Activated CD8-positive, alpha-beta memory T cell treated with anti-CD3 and anti-CD28 coated beads, Interleukin-2, amount 10 ng/mL, durations not matched to agents 7 days and 5 days (primary cell): Measurements from ENCODE around the gene CERS1. TPM values are rescaled to one million over a fixed set of nuclear protein-coding genes. Genes with fewer than 3 reads are reported as not detected.

Experiments used
- ATAC-seq: fragments of 150-1000 bp; cut with Tn5 transposase; one replicate; pipeline ENCODE4 v1.10.0; 2021; ENCODE audit warnings: moderate library complexity
- CTCF ChIA-PET: fragments of 350-600 bp; sonication (Branson Sonifier 250); formaldehyde crosslinking; loops from one replicate; lab custom pipeline; 2021; ENCODE audit warnings: antibody characterized with exemption; lab: Charles Lee
- DNase-seq: peaks from one replicate; pipeline ENCODE4 v3.0.0-alpha.2; 2020
- H3K27ac Mint-ChIP-seq: one replicate; pipeline ENCODE4 v1.8.0; 2021; ENCODE audit warnings: mild to moderate bottlenecking, mixed read lengths
- H3K27me3 Mint-ChIP-seq: one replicate; pipeline ENCODE4 v1.8.0; 2021; ENCODE audit warnings: mixed read lengths
- H3K36me3 Mint-ChIP-seq: one replicate; pipeline ENCODE4 v1.8.0; 2021; ENCODE audit warnings: mild to moderate bottlenecking, mixed read lengths
- H3K4me1 Mint-ChIP-seq: one replicate; pipeline ENCODE4 v1.8.0; 2021; ENCODE audit warnings: mixed read lengths
- H3K4me3 Mint-ChIP-seq: one replicate; pipeline ENCODE4 v1.8.0; 2021; ENCODE audit warnings: mild to moderate bottlenecking, moderate library complexity, mixed read lengths
- H3K9me3 Mint-ChIP-seq: one replicate; pipeline ENCODE4 v1.8.0; 2022; ENCODE audit warnings: low read depth, mixed read lengths
- total RNA-seq, 2 experiments: library from RNA; stranded (reverse); gene quantifications; one replicate each; pipeline ENCODE4 v1.2.3, GENCODE V29; 2021

CERS1 gene
- not detected for total RNA-seq

- CTCF ChIA-PET: no interaction called here
- Mint-ChIP-seq H3K4me1 (peaks cover 9% of the 10 kb centered on the region), H3K4me3 (no peak within 1 kb of the TSS), H3K27ac (no peak within 1 kb of the TSS), H3K9me3 (no peaks in the 10 kb centered on the region), H3K36me3 (peaks cover under 1% of the 10 kb centered on the region), H3K27me3 (peaks cover 30% of the 10 kb centered on the region)
- ATAC-seq: no peak
- DNase-seq: no peak
Measured at GRCh38 chr19:18895824-18896341, at the start of gene CERS1. CERS1 (minus strand) TSS chr19:18896158; CDS start chr19:18896072, 86 bp downstream.

GRCh38 chr19:18945297-18945696 is 49.3 kb upstream of the CERS1 start:
- peaks cover 25% of the 10 kb centered on the region for H3K27me3 Mint-ChIP-seq
- no peaks in the 10 kb centered on the region for H3K9me3 Mint-ChIP-seq
- no peaks in the 10 kb centered on the region for H3K36me3 Mint-ChIP-seq
- H3K4me1 Mint-ChIP-seq: peaks cover 5% of the 10 kb centered on the region
- no peak overlapping the region for H3K4me3 Mint-ChIP-seq
- H3K27ac Mint-ChIP-seq: no peak overlapping the region
- DNase-seq (no peak), ATAC-seq (no peak)
- CTCF ChIA-PET: no interaction called here

GRCh38 chr19:18943465-18943864 is 47.5 kb upstream of the CERS1 start:
- H3K4me3 Mint-ChIP-seq: no peak overlapping the region
- no peaks in the 10 kb centered on the region for H3K9me3 Mint-ChIP-seq
- DNase-seq (no peak), ATAC-seq (no peak)
- peaks cover 38% of the 10 kb centered on the region for H3K27me3 Mint-ChIP-seq
- H3K27ac Mint-ChIP-seq: no peak overlapping the region
- peaks cover 2% of the 10 kb centered on the region for H3K4me1 Mint-ChIP-seq
- no peaks in the 10 kb centered on the region for H3K36me3 Mint-ChIP-seq
- CTCF ChIA-PET: no interaction called here

GRCh38 chr19:18942692-18943091 is 46.7 kb upstream of the CERS1 start:
- DNase-seq (no peak), ATAC-seq (no peak)
- peaks cover 2% of the 10 kb centered on the region for H3K4me1 Mint-ChIP-seq
- no peaks in the 10 kb centered on the region for H3K9me3 Mint-ChIP-seq
- H3K27ac Mint-ChIP-seq: no peak overlapping the region
- peaks cover 39% of the 10 kb centered on the region for H3K27me3 Mint-ChIP-seq
- H3K36me3 Mint-ChIP-seq: no peaks in the 10 kb centered on the region
- CTCF ChIA-PET: no interaction called here
- H3K4me3 Mint-ChIP-seq: no peak overlapping the region

- Mint-ChIP-seq H3K9me3 (no peaks in the 10 kb centered on the region), H3K4me1 (peaks cover 2% of the 10 kb centered on the region), H3K27ac (no peak overlapping the region), H3K27me3 (peaks cover 40% of the 10 kb centered on the region), H3K36me3 (no peaks in the 10 kb centered on the region), H3K4me3 (no peak overlapping the region)
- DNase-seq: no peak
- CTCF ChIA-PET: no interaction called here
- no peak for ATAC-seq
Measured at GRCh38 chr19:18941628-18942354, 45.8 kb upstream of the CERS1 start.

- CTCF ChIA-PET: no interaction called here
- no peak within 1 kb of the TSS for H3K27ac Mint-ChIP-seq
- H3K4me3 Mint-ChIP-seq: peak within 1 kb of the TSS; percentile 20
- no peaks in the 10 kb centered on the region for H3K36me3 Mint-ChIP-seq
- DNase-seq (peak; percentile 67), ATAC-seq (peak; percentile 86)
- peaks cover 2% of the 10 kb centered on the region for H3K4me1 Mint-ChIP-seq
- no peaks in the 10 kb centered on the region for H3K9me3 Mint-ChIP-seq
- peaks cover 40% of the 10 kb centered on the region for H3K27me3 Mint-ChIP-seq
Measured at GRCh38 chr19:18940769-18941627, 45.0 kb upstream of the CERS1 start, which contains the start of gene HOMER3. HOMER3 (minus strand) TSS chr19:18941217; CDS start chr19:18938982, 2,235 bp downstream.

- Mint-ChIP-seq H3K9me3 (no peaks in the 10 kb centered on the region), H3K27ac (no peak overlapping the region), H3K27me3 (peaks cover 40% of the 10 kb centered on the region), H3K36me3 (no peaks in the 10 kb centered on the region), H3K4me3 (peak overlapping the region; percentile 20), H3K4me1 (peaks cover 2% of the 10 kb centered on the region)
- ATAC-seq: no peak
- DNase-seq: no peak
- CTCF ChIA-PET: no interaction called here
Measured at GRCh38 chr19:18939922-18940768, 44.2 kb upstream of the CERS1 start.

GRCh38 chr19:18939163-18939562 is 43.2 kb upstream of the CERS1 start:
- peaks cover 40% of the 10 kb centered on the region for H3K27me3 Mint-ChIP-seq
- ATAC-seq (no peak), DNase-seq (no peak)
- H3K36me3 Mint-ChIP-seq: no peaks in the 10 kb centered on the region
- CTCF ChIA-PET: no interaction called here
- H3K4me1 Mint-ChIP-seq: peaks cover 2% of the 10 kb centered on the region
- H3K9me3 Mint-ChIP-seq: no peaks in the 10 kb centered on the region
- H3K4me3 Mint-ChIP-seq: no peak overlapping the region
- H3K27ac Mint-ChIP-seq: no peak overlapping the region

- Mint-ChIP-seq H3K36me3 (no peaks in the 10 kb centered on the region), H3K4me3 (no peak overlapping the region), H3K9me3 (no peaks in the 10 kb centered on the region), H3K4me1 (peaks cover 5% of the 10 kb centered on the region), H3K27me3 (peaks cover 15% of the 10 kb centered on the region), H3K27ac (no peak overlapping the region)
- CTCF ChIA-PET: no interaction called here
- no peak for ATAC-seq
- no peak for DNase-seq
Measured at GRCh38 chr19:18933297-18933696, 37.3 kb upstream of the CERS1 start.

GRCh38 chr19:18932216-18932841 is 36.4 kb upstream of the CERS1 start:
- H3K4me3 Mint-ChIP-seq: peak overlapping the region; percentile 25
- no peak overlapping the region for H3K27ac Mint-ChIP-seq
- peaks cover 13% of the 10 kb centered on the region for H3K27me3 Mint-ChIP-seq
- ATAC-seq: peak; percentile 92
- H3K36me3 Mint-ChIP-seq: peaks cover under 1% of the 10 kb centered on the region
- H3K4me1 Mint-ChIP-seq: peaks cover 5% of the 10 kb centered on the region
- CTCF ChIA-PET: no interaction called here
- no peaks in the 10 kb centered on the region for H3K9me3 Mint-ChIP-seq
- DNase-seq: peak; percentile 82

- H3K36me3 Mint-ChIP-seq: peaks cover 3% of the 10 kb centered on the region
- ATAC-seq (no peak), DNase-seq (no peak)
- peaks cover 5% of the 10 kb centered on the region for H3K4me1 Mint-ChIP-seq
- H3K27ac Mint-ChIP-seq: no peak overlapping the region
- peaks cover 13% of the 10 kb centered on the region for H3K27me3 Mint-ChIP-seq
- CTCF ChIA-PET: no interaction called here
- no peak overlapping the region for H3K4me3 Mint-ChIP-seq
- H3K9me3 Mint-ChIP-seq: no peaks in the 10 kb centered on the region
Measured at GRCh38 chr19:18931316-18932162, 35.6 kb upstream of the CERS1 start.

- CTCF ChIA-PET: interaction anchor here (1.0 kb wide), 1 partner anchor 10 kb away, joined by 3 read pairs; the partner anchor contains the start of genes COPE and DDX49
- Mint-ChIP-seq H3K4me1 (peaks cover 5% of the 10 kb centered on the region), H3K27ac (no peak overlapping the region), H3K36me3 (peaks cover 17% of the 10 kb centered on the region), H3K4me3 (no peak overlapping the region), H3K27me3 (peaks cover 13% of the 10 kb centered on the region), H3K9me3 (no peaks in the 10 kb centered on the region)
- DNase-seq: no peak
- no peak for ATAC-seq
Measured at GRCh38 chr19:18929311-18929710, 33.4 kb upstream of the CERS1 start.
